Ectodermal cell (in vitro differentiated cells): ENCODE results near the gene GBP1.
"Not testable (repeated sequence)": the region's sequence is repeated elsewhere in the genome, so short reads cannot be mapped to it uniquely, and the experiment has no call there.

ENCODE experiments used
- H3K27ac ChIP-seq: 2 replicates; pipeline ENCODE4 v1.7.0; 2013; ENCODE audit warnings: mild to moderate bottlenecking, low read depth, low read length; ENCODE audit not compliant: insufficient read depth, poor library complexity, severe bottlenecking
- H3K27me3 ChIP-seq: 2 replicates; pipeline ENCODE4 v1.7.0; 2013; ENCODE audit warnings: mild to moderate bottlenecking, low read length; ENCODE audit not compliant: insufficient read depth, control insufficient read depth, poor library complexity, severe bottlenecking
- H3K36me3 ChIP-seq: one replicate; pipeline ENCODE4 v1.7.0; 2013; ENCODE audit warnings: low read length; ENCODE audit not compliant: control insufficient read depth, insufficient read depth
- H3K4me1 ChIP-seq: one replicate; pipeline ENCODE4 v1.7.0; 2013; ENCODE audit warnings: low read length; ENCODE audit not compliant: control insufficient read depth, insufficient read depth
- H3K4me3 ChIP-seq: 2 replicates; pipeline ENCODE4 v1.7.0; 2013; ENCODE audit warnings: low read depth, low read length, control low read depth; ENCODE audit not compliant: insufficient read depth
- H3K9me3 ChIP-seq: 2 replicates; pipeline ENCODE4 v1.7.0; 2013; ENCODE audit warnings: mild to moderate bottlenecking, low read length, moderate library complexity; ENCODE audit not compliant: control insufficient read depth
- WGBS, 2 experiments: methylation state at CpG; one replicate each; pipeline ENCODE4 v1.1.7; 2013; ENCODE audit warnings: missing lambda C conversion rate in 2 of 2; 5-methylcytosine and 5-hydroxymethylcytosine counted together

Gene GBP1

GRCh38 chr1:89063094-89063493, 1.9 kb downstream of the GBP1 start:
- Histone ChIP-seq H3K9me3 (no peaks in the 10 kb centered on the region), H3K36me3 (no peaks in the 10 kb centered on the region), H3K27me3 (no peaks in the 10 kb centered on the region), H3K4me1 (no peaks in the 10 kb centered on the region), H3K27ac (no peak overlapping the region), H3K4me3 (no peak overlapping the region)
- 93 to 94% methylated on average over 2 of the region's 3 CpGs for WGBS, 2 experiments

DNA sequence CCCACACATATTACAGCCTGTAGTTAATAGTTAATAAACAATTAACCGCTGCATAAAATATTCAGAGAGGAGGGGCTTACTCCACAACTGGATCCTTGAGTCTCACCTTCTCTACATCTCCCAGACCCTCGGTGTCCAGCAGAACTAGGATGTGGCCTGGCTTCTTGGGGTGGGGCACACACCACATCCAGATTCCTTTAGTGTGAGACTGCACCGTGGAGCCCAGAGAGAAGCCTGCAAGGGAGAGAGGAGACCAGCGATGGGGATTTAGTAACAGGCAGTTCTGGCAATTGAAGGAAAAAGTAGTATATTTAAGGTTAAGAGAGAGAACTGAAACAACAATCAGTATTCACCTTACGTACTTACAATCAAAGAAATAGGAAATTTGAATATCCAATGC, 4.9 kb downstream of the GBP1 start:
- 92 to 94% methylated on average over 4 to 5 of the region's 5 CpGs for WGBS, 2 experiments

GRCh38 chr1:89051955-89052312, 13.1 kb downstream of the GBP1 start:
- 86 to 100% methylated on average over 1 of the region's 1 CpG for WGBS, 2 experiments
- Histone ChIP-seq H3K4me3 (no peak overlapping the region), H3K9me3 (no peaks in the 10 kb centered on the region), H3K36me3 (no peaks in the 10 kb centered on the region), H3K27me3 (no peaks in the 10 kb centered on the region), H3K27ac (no peak overlapping the region), H3K4me1 (no peaks in the 10 kb centered on the region)

More for the DNA sequence above, 4.9 kb downstream of the GBP1 start:
- H3K4me3 ChIP-seq, result no peak overlapping the region
- H3K36me3 ChIP-seq, result no peaks in the 10 kb centered on the region
- no peak overlapping the region for H3K27ac ChIP-seq
- no peaks in the 10 kb centered on the region for H3K9me3 ChIP-seq
- H3K27me3 ChIP-seq, result no peaks in the 10 kb centered on the region
- no peaks in the 10 kb centered on the region for H3K4me1 ChIP-seq

DNA sequence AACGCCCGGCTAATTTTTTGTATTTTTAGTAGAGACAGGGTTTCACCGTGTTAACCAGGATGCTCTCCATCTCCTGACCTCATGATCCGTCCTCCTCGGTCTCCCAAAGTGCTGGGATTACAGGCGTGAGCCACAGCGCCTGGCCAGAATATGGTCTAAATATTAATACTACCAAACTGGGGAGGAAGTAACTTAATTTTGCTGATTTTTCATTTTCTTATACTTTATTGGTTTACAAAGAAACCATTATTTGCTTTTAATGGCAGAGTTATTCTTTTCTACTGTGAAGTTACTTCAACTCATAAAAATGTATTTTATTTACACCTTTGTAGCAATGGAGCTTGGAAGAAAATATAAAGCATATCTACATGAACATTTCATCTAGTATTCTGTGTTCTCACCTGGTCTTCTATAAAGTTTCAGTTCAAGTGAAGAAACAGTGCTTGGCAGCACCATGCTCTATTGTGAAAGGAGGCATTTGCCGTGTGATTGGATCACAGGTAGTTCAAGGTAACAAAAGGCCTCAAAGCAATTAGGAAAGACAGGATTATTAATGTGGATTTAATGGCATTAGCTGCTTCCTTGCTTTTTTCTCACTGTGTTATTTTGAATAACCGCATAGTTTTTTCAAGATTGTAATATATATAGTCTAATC, 13.6 kb downstream of the GBP1 start:
- H3K4me1 ChIP-seq, result no peaks in the 10 kb centered on the region
- H3K9me3 ChIP-seq, result no peaks in the 10 kb centered on the region
- H3K27ac ChIP-seq, result no peak overlapping the region
- no peaks in the 10 kb centered on the region for H3K27me3 ChIP-seq
- H3K4me3 ChIP-seq, result no peak overlapping the region
- no peaks in the 10 kb centered on the region for H3K36me3 ChIP-seq
- WGBS, 2 experiments, result 92 to 93% methylated on average over 6 to 8 of the region's 9 CpGs

DNA sequence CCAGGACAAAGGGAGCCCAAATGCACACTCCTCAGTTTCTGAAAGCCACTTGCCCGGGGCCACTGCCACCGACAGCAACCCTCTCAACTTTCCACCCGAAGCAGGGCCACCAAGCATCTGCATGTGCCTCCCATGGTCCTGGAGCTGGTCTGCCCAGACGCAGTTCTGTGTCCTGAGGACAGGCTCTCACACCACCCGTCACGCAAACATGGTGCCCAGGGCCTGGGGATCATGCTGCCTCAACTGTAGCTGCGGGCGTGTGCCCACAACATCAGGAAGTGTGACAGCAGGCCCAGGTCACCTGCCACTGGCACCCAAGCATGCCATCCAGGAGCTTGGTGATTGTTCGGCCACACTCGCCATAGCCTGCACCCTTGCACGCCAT, 14.4 kb downstream of the GBP1 start:
- 96 to 98% methylated on average over 11 of the region's 11 CpGs for WGBS, 2 experiments
- no peak overlapping the region for H3K27ac ChIP-seq
- no peaks in the 10 kb centered on the region for H3K27me3 ChIP-seq
- H3K4me1 ChIP-seq, result no peaks in the 10 kb centered on the region
- no peaks in the 10 kb centered on the region for H3K36me3 ChIP-seq
- no peaks in the 10 kb centered on the region for H3K9me3 ChIP-seq
- H3K4me3 ChIP-seq, result no peak overlapping the region

DNA sequence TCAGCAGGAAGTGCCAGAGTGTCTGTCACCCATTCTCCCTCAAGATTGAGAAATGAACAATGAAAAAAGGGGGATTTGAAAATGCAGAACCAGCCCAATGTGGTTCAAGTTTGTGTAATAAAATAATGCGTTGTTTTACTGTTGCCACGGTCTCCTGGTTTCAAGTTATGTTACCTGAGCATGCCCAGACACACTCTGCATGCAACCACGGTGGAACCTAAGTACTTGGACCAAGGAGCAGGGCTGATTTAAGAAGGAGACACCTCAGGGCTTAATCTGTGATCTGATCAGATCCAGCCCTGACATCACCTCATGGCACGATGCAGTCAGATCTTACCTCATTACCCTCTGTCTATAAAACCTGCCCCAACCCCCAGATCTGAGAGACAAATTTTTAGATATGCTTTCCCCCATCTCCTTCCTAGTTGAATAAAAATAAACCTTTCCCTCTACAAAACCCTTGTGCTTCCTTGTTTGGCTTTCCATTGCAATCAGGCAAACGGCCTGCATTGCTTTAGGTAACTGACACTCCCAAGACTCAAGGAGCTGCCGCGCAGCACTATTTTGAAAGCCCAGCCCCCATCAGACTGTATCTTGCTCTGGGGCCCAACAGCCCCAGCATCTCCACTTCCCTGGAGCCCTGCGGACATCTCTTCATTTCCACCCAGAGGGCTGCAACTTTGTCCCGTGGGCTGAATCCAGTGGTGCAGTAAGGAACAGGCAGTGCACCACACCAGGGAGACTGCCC, 14.9 kb downstream of the GBP1 start:
- H3K27ac ChIP-seq, H3K36me3 ChIP-seq, H3K9me3 ChIP-seq, H3K4me1 ChIP-seq, H3K27me3 ChIP-seq, H3K4me3 ChIP-seq: not testable (repeated sequence)
- 93% methylated on average over 9 of the region's 9 CpGs for WGBS, 2 experiments

DNA sequence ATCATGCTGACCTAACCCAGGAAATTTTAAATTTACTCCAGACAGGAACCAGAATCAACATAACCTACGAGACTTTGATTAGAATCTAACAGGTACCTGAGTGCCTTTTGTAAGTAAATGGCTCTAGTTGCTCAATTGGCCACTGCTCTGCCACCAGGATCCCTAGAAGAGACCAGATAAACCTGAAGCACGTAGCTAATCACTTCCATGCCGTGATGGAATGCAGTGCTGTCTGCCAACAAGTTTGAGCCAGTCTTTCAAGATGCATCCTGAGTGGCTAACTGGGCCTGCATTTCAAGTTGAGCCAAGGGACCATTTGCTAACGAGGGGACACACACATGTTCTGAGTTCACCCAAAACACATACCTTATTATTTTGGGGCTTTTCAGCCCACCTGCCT, 15.8 kb downstream of the GBP1 start:
- H3K27me3 ChIP-seq, H3K27ac ChIP-seq, H3K36me3 ChIP-seq, H3K9me3 ChIP-seq, H3K4me1 ChIP-seq, H3K4me3 ChIP-seq: not testable (repeated sequence)
- WGBS, 2 experiments, result 67 to 92% methylated on average over 1 of the region's 4 CpGs

- WGBS, 2 experiments, result 92 to 95% methylated on average over 2 to 3 of the region's 3 CpGs
- H3K9me3 ChIP-seq, result no peaks in the 10 kb centered on the region
- no peak overlapping the region for H3K27ac ChIP-seq
- no peaks in the 10 kb centered on the region for H3K27me3 ChIP-seq
- no peaks in the 10 kb centered on the region for H3K36me3 ChIP-seq
- no peaks in the 10 kb centered on the region for H3K4me1 ChIP-seq
- H3K4me3 ChIP-seq, result no peak overlapping the region
Observed at GRCh38 chr1:89047734-89048133, 17.3 kb downstream of the GBP1 start.

DNA sequence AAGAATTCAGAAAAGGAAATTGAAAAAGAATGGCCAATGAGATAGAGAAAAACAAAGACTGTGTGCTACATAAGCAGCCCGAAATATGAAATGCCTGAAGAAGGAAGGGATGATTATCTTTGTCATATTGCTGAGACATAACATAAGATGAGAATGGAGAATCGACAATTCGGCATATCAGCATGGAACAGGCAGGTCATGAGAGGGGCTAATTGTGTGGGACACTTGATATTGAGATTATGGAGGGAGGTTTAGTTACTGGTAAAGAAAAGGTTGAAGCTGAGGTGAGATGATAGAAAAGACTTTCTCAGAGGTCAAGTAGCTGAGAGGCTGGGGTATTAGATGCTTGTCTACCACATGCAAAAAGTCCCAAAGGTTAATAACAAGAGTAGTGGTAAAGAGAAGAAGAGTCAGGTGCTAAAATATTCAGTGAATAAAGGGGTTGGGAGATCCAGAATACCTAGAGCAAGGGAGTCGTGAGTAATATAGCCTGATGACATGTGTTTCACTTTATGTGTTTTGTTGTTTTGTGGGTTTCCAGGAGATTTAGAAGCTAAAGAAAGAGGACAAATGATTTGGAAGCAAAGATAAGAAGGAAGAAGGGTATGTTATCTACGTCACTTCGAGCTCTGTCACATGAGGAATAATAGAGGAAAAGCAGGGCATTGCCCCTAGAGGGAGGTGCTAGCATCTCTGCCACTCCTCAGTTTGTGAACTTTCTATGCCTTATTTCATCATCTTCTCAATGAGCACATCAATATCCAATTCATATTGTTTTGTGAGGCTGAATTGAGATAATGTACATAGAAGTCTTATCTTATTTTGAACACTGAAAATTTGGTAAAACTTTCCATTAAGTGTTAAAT, 18.5 kb downstream of the GBP1 start:
- H3K9me3 ChIP-seq, H3K27ac ChIP-seq, H3K4me1 ChIP-seq, H3K4me3 ChIP-seq, H3K36me3 ChIP-seq, H3K27me3 ChIP-seq: not testable (repeated sequence)
- 83 to 94% methylated on average over 6 of the region's 6 CpGs for WGBS, 2 experiments

DNA sequence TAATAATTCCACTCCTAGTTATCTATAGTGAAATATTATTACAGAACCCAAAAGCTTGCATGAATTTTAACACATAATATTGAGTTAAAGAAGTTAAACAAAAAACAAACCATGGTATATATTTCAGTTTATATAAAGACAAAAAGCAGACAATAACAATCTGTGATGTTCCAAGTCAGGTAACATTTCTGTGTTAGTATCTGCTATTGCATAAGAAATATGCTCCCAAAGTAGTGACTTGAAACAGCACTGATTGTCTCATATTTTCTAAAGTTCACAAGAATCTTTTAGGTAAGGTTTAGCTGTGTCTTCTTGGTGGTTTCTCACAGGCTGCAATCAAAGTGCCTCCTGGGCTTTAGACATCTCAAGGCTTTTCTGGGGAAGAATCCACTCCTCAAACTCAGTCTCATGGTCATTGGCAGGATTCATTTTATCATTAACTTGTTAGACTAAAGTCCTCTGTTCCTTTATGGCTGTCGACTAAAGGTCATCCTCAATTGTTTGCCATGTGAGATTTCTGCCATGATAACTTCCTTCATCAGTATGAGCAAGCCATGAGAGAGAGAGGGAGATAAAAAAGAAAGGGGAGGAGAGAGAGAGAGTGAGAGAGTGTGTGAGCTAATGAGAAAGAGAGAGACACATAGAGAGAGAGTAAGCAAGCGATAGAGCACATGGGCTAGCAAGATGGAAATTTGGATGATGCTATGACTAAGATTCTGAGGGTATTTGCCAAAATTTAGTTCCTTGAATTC, 19.9 kb downstream of the GBP1 start:
- Histone ChIP-seq H3K27me3 (no peaks in the 10 kb centered on the region), H3K4me1 (no peaks in the 10 kb centered on the region), H3K36me3 (no peaks in the 10 kb centered on the region), H3K4me3 (no peak overlapping the region), H3K27ac (no peak overlapping the region), H3K9me3 (no peaks in the 10 kb centered on the region)
- 89 to 90% methylated on average over 2 of the region's 2 CpGs for WGBS, 2 experiments
